ENCODE data around the gene CPED1.

- TF ChIP-seq CTCF (IDR thresholded peaks at IDR 0.05) (no peak), POLR2A (IDR thresholded peaks at IDR 0.05) (no peak)
Observed at GRCh38 chr7:121181357-121181756, 192.8 kb downstream of the CPED1 start.
